Endodermal cell (in vitro differentiated cells): Measurements from ENCODE around the gene UXT. TPM values are rescaled to one million over a fixed set of nuclear protein-coding genes. Genes with fewer than 3 reads are reported as not detected.

ENCODE experiments used
- DNase-seq: peaks from one replicate; pipeline ENCODE4 v3.0.0-alpha.2; 2017
- H3K27ac ChIP-seq: 2 replicates; pipeline ENCODE4 v1.5.1; 2013; ENCODE audit warnings: mild to moderate bottlenecking, low read depth, low read length, moderate library complexity
- H3K27me3 ChIP-seq: 2 replicates; pipeline ENCODE4 v1.6.1; 2013; ENCODE audit warnings: mild to moderate bottlenecking, low read length, moderate library complexity; ENCODE audit not compliant: insufficient read depth, control insufficient read depth, poor library complexity, severe bottlenecking
- H3K36me3 ChIP-seq: 2 replicates; pipeline ENCODE4 v1.7.0; 2013; ENCODE audit warnings: mild to moderate bottlenecking, low read length, moderate library complexity; ENCODE audit not compliant: control insufficient read depth, insufficient read depth
- H3K4me1 ChIP-seq: one replicate; pipeline ENCODE4 v1.7.0; 2013; ENCODE audit warnings: low read length; ENCODE audit not compliant: control insufficient read depth, insufficient read depth
- H3K4me3 ChIP-seq: 2 replicates; pipeline ENCODE4 v1.5.1; 2013; ENCODE audit warnings: mild to moderate bottlenecking, low read length, moderate library complexity
- H3K9ac ChIP-seq: 2 replicates; pipeline ENCODE4 v1.6.1; 2013; ENCODE audit warnings: mild to moderate bottlenecking, low read length, moderate library complexity; ENCODE audit not compliant: poor library complexity, severe bottlenecking; ENCODE audit errors: extremely low read depth
- H3K9me3 ChIP-seq: 2 replicates; pipeline ENCODE4 v1.6.1; 2013; ENCODE audit warnings: mild to moderate bottlenecking, low read length, moderate library complexity; ENCODE audit not compliant: control insufficient read depth
- H3K27ac Mint-ChIP-seq: 2 replicates; pipeline ENCODE4 v1.8.0; 2020; ENCODE audit warnings: mixed read lengths
- H3K27me3 Mint-ChIP-seq: 2 replicates; pipeline ENCODE4 v1.8.0; 2021; ENCODE audit warnings: mild to moderate bottlenecking, mixed read lengths; ENCODE audit not compliant: insufficient read depth
- H3K36me3 Mint-ChIP-seq: 2 replicates; pipeline ENCODE4 v1.8.0; 2020; ENCODE audit warnings: low read depth, mixed read lengths
- H3K4me1 Mint-ChIP-seq: 2 replicates; pipeline ENCODE4 v1.8.0; 2020; ENCODE audit warnings: mixed read lengths
- H3K4me3 Mint-ChIP-seq: 2 replicates; pipeline ENCODE4 v1.8.0; 2020; ENCODE audit warnings: mild to moderate bottlenecking, moderate library complexity, mixed read lengths
- H3K9me3 Mint-ChIP-seq: 2 replicates; pipeline ENCODE4 v1.8.0; 2020; ENCODE audit warnings: mild to moderate bottlenecking, mixed read lengths
- CTCF ChIP-seq: fragments of 200-600 bp; sonication (generic); conservative IDR thresholded peaks from 2 replicates; pipeline ENCODE4 v1.5.0; 2021; ENCODE audit warnings: antibody characterized with exemption, mild to moderate bottlenecking
- WGBS, 2 experiments: methylation state at CpG; one replicate each; pipeline versions ENCODE4 v1.1.5 to v1.1.7; 2013; ENCODE audit warnings: missing lambda C conversion rate in 2 of 2, mixed read lengths in 1 of 2; ENCODE audit not compliant: insufficient coverage in 1 of 2, insufficient read length in 1 of 2; 5-methylcytosine and 5-hydroxymethylcytosine counted together
- total RNA-seq, 2 donors: library from RNA; stranded (reverse); fragmentation: NEBNext Ultra II Directional in 1 of 2; extraction: Animal tissue kit (Norgen Biotek cat#: 25700) in 1 of 2; gene quantifications; 2 replicates in 1 of 2; 3 replicates in 1 of 2; pipeline ENCODE4 v1.2.1, GENCODE V29; 2021

Gene UXT
- total RNA-seq, 2 donors from 2014 or later: 83.7 to 99.9 TPM

GRCh38 chrX:47623540-47624027 is 35.4 kb downstream of the UXT start:
- WGBS, 2 experiments: 0 to 3% methylated on average over 2 to 33 of the region's 35 CpGs
- no peak overlapping the region for H3K27ac Mint-ChIP-seq

GRCh38 chrX:47621851-47622250 is 37.1 kb downstream of the UXT start:
- Mint-ChIP-seq H3K36me3 (no peaks in the 10 kb centered on the region), H3K27me3 (peaks cover 34% of the 10 kb centered on the region), H3K27ac (no peak overlapping the region), H3K4me1 (no peaks in the 10 kb centered on the region), H3K9me3 (peaks cover 82% of the 10 kb centered on the region), H3K4me3 (no peak overlapping the region)
- no peaks in the 10 kb centered on the region for H3K9me3 ChIP-seq
- no peak overlapping the region for H3K4me3 ChIP-seq
- no peaks in the 10 kb centered on the region for H3K36me3 ChIP-seq
- H3K27me3 ChIP-seq: no peaks in the 10 kb centered on the region
- no peak overlapping the region for H3K9ac ChIP-seq
- no peak for DNase-seq
- no peak for TF ChIP-seq CTCF
- H3K27ac ChIP-seq: no peak overlapping the region
- H3K4me1 ChIP-seq: no peaks in the 10 kb centered on the region
- 81 to 85% methylated on average over 4 to 6 of the region's 6 CpGs for WGBS, 2 experiments

More at GRCh38 chrX:47623540-47624027, 35.4 kb downstream of the UXT start:
- peak; percentile 94 for DNase-seq
- TF ChIP-seq CTCF: no peak
- Histone ChIP-seq H3K36me3 (no peaks in the 10 kb centered on the region), H3K9me3 (no peaks in the 10 kb centered on the region), H3K27me3 (no peaks in the 10 kb centered on the region), H3K4me3 (peak overlapping the region; percentile 69), H3K27ac (no peak overlapping the region), H3K4me1 (no peaks in the 10 kb centered on the region), H3K9ac (no peak overlapping the region)
- peaks cover 25% of the 10 kb centered on the region for H3K27me3 Mint-ChIP-seq
- H3K36me3 Mint-ChIP-seq: no peaks in the 10 kb centered on the region
- peak overlapping the region; percentile 53 for H3K4me3 Mint-ChIP-seq
- H3K4me1 Mint-ChIP-seq: peaks cover under 1% of the 10 kb centered on the region
- H3K9me3 Mint-ChIP-seq: peaks cover 78% of the 10 kb centered on the region

- H3K27ac Mint-ChIP-seq: no peak overlapping the region
- DNase-seq: no peak
- WGBS, 2 experiments: 69% methylated on average over 7 of the region's 9 CpGs; no CpG with 5 or more reads in 1 of the 2 experiments
- H3K36me3 Mint-ChIP-seq: no peaks in the 10 kb centered on the region
- no peak overlapping the region for H3K9ac ChIP-seq
- no peaks in the 10 kb centered on the region for H3K9me3 ChIP-seq
- H3K27me3 Mint-ChIP-seq: peaks cover 34% of the 10 kb centered on the region
- H3K27me3 ChIP-seq: no peaks in the 10 kb centered on the region
- no peak overlapping the region for H3K27ac ChIP-seq
- peaks cover 70% of the 10 kb centered on the region for H3K9me3 Mint-ChIP-seq
- peak overlapping the region; percentile 39 for H3K4me3 Mint-ChIP-seq
- no peaks in the 10 kb centered on the region for H3K4me1 ChIP-seq
- no peaks in the 10 kb centered on the region for H3K36me3 ChIP-seq
- no peak overlapping the region for H3K4me3 ChIP-seq
- H3K4me1 Mint-ChIP-seq: no peaks in the 10 kb centered on the region
- TF ChIP-seq CTCF: no peak
These were observed 38.7 kb downstream of the UXT start for GRCh38 chrX:47620303-47620685.
